ENCODE measurements around the gene TECTA. TPM values are rescaled to one million over a fixed set of nuclear protein-coding genes. Genes with fewer than 3 reads are reported as not detected.
"Not testable (repeated sequence)": the region's sequence is repeated elsewhere in the genome, so short reads cannot be mapped to it uniquely, and the experiment has no call there.

The TECTA gene
- total RNA-seq, 1 donor = 0.72 TPM

GRCh38 chr11:121113611-121114010, 12.6 kb downstream of the TECTA start:
- H3K36me3 ChIP-seq (ENCODE audit: insufficient read depth, low read length) = no peaks in the 10 kb centered on the region
- H3K27ac ChIP-seq (ENCODE audit: low read depth, low read length) = no peak overlapping the region
- H3K9me3 ChIP-seq (ENCODE audit: low read depth, low read length) = no peaks in the 10 kb centered on the region
- no peak overlapping the region for H3K4me3 ChIP-seq (ENCODE audit: insufficient read depth, low read length)
- no peak overlapping the region for H3K4me2 ChIP-seq (ENCODE audit: insufficient read depth, low read length)
- H2AFZ ChIP-seq (ENCODE audit: low read length) = no peak overlapping the region
- H4K20me1 ChIP-seq (ENCODE audit: insufficient read depth, low read length) = no peaks in the 10 kb centered on the region
- H3K79me2 ChIP-seq (ENCODE audit: insufficient read depth, low read length) = no peaks in the 10 kb centered on the region
- no peaks in the 10 kb centered on the region for H3K4me1 ChIP-seq (ENCODE audit: insufficient read depth, low read length)
- DNase-seq (ENCODE audit: insufficient read length, low spot score, missing footprints) = no peak
- TF ChIP-seq CTCF (IDR thresholded peaks at IDR 0.05; ENCODE audit: extremely low read depth, low read depth, low read length) = no peak
- peaks cover 15% of the 10 kb centered on the region for H3K27me3 ChIP-seq (ENCODE audit: insufficient read depth, low read length)

DNA sequence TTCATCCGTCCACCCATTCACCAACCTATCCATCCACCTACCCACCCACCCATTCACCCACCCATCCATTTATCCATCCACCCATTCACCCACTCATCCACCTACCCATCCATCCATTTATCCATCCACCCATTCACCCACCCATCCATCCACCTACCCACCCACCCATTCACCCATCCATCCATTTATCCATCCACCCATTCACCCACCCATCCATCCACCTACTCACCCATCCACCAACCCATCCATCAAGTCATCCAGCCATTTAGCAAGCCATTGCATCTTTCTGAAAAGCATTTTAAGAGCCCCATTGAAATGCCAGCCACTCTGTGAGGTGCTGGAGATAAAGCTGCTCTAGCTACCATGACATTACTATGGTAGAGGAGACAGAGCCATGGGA, 14.0 kb downstream of the TECTA start:
- H3K4me3 ChIP-seq (ENCODE audit: insufficient read depth, low read length); H3K4me2 ChIP-seq (ENCODE audit: insufficient read depth, low read length): not testable (repeated sequence)

DNA sequence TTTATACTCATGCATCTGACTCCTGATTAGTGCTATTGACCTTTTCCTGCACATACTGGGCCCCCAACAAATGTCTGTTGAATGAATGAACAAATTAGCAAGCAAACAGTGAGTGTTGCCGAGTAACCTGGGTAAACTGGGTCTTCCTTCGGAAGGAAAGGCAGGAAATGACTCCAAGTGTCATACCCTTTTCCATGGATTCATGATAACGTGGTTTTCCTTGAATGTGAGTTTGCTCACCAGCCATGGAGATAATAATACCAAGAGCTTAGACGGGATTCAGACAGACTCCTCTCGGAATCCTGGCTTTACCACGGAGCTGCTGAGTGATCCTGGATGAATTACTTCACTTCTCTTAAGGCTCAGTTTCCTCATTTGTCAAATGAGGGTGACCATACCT, 16.7 kb downstream of the TECTA start:
- no peak overlapping the region for H3K27ac ChIP-seq (ENCODE audit: low read depth, low read length)
- H4K20me1 ChIP-seq (ENCODE audit: insufficient read depth, low read length) = no peaks in the 10 kb centered on the region
- no peak for DNase-seq (ENCODE audit: insufficient read length, low spot score, missing footprints)

More for the DNA sequence above, 14.0 kb downstream of the TECTA start:
- not testable (repeated sequence) for H4K20me1 ChIP-seq (ENCODE audit: insufficient read depth, low read length); H3K4me1 ChIP-seq (ENCODE audit: insufficient read depth, low read length); H3K27ac ChIP-seq (ENCODE audit: low read depth, low read length); H3K9me3 ChIP-seq (ENCODE audit: low read depth, low read length); H2AFZ ChIP-seq (ENCODE audit: low read length); H3K36me3 ChIP-seq (ENCODE audit: insufficient read depth, low read length); DNase-seq (ENCODE audit: insufficient read length, low spot score, missing footprints); H3K79me2 ChIP-seq (ENCODE audit: insufficient read depth, low read length)
- H3K27me3 ChIP-seq (ENCODE audit: insufficient read depth, low read length) = peaks cover 15% of the 10 kb centered on the region

DNA sequence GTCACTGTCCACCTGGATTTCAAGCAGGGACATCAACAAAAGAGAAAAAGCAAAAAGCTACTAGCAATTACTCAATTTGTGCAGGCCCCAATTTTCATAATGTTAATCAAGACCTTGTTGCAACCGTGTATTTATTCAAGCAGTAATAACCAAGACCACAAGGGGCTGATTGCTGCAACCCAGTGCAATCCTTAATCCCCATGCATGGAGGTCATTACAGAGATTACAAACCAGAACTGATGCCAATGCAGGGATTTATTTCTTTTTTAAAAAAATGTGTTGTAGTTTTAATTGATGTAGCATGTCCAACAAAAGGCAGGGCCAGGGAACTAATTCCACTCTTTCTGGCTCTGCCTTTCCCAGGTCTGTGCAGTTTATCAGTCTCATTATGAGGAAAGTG, 18.4 kb downstream of the TECTA start:
- H3K79me2 ChIP-seq (ENCODE audit: insufficient read depth, low read length) = no peaks in the 10 kb centered on the region
- no peaks in the 10 kb centered on the region for H3K27me3 ChIP-seq (ENCODE audit: insufficient read depth, low read length)
- H4K20me1 ChIP-seq (ENCODE audit: insufficient read depth, low read length) = no peaks in the 10 kb centered on the region
- no peaks in the 10 kb centered on the region for H3K9me3 ChIP-seq (ENCODE audit: low read depth, low read length)
- DNase-seq (ENCODE audit: insufficient read length, low spot score, missing footprints) = no peak
- no peak overlapping the region for H3K4me2 ChIP-seq (ENCODE audit: insufficient read depth, low read length)
- H3K27ac ChIP-seq (ENCODE audit: low read depth, low read length) = no peak overlapping the region
- no peak overlapping the region for H3K4me3 ChIP-seq (ENCODE audit: insufficient read depth, low read length)
- TF ChIP-seq CTCF (IDR thresholded peaks at IDR 0.05; ENCODE audit: extremely low read depth, low read depth, low read length) = no peak
- H3K4me1 ChIP-seq (ENCODE audit: insufficient read depth, low read length) = no peaks in the 10 kb centered on the region
- H3K36me3 ChIP-seq (ENCODE audit: insufficient read depth, low read length) = no peaks in the 10 kb centered on the region
- no peak overlapping the region for H2AFZ ChIP-seq (ENCODE audit: low read length)

More for the DNA sequence above, 16.7 kb downstream of the TECTA start:
- Histone ChIP-seq H3K9me3 (ENCODE audit: low read depth, low read length) (no peaks in the 10 kb centered on the region), H3K27me3 (ENCODE audit: insufficient read depth, low read length) (no peaks in the 10 kb centered on the region), H3K79me2 (ENCODE audit: insufficient read depth, low read length) (no peaks in the 10 kb centered on the region), H3K4me2 (ENCODE audit: insufficient read depth, low read length) (no peak overlapping the region), H3K4me1 (ENCODE audit: insufficient read depth, low read length) (no peaks in the 10 kb centered on the region), H2AFZ (ENCODE audit: low read length) (no peak overlapping the region), H3K4me3 (ENCODE audit: insufficient read depth, low read length) (no peak overlapping the region), H3K36me3 (ENCODE audit: insufficient read depth, low read length) (no peaks in the 10 kb centered on the region)
- no peak for TF ChIP-seq CTCF (IDR thresholded peaks at IDR 0.05; ENCODE audit: extremely low read depth, low read depth, low read length)

Measured in osteoblast (primary cell).